GM21447 (cell line): ENCODE measurements around the gene TMEM254.
"Not testable (repeated sequence)": the region's sequence is repeated elsewhere in the genome, so short reads cannot be mapped to it uniquely, and the experiment has no call there.

Experiments used
- ATAC-seq: cut with Tn5 transposase; IDR thresholded peaks from one replicate; pipeline ENCODE4 v1.9.1; 2021; ENCODE audit not compliant: unreplicated experiment

TMEM254 gene

DNA sequence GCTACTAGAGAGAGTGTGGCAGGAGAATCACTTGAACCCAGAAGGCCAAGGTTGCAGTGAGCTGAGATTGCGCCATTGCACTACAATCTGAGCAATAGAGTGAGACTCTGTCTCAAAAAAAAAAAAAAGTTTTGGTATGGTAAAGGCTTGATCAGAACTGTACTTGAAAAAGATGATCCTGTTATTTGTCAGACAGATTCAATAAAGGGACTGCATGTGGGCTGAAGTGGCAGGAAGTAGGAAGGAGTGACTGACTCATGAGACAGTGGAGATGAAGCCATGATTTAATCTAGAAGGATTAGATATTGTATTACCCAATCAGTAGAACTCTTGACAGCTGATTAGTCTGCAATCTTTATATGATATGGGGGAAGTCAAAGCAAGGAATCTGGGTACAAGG lies 2.7 kb upstream of the TMEM254 start:
- no peak for ATAC-seq

DNA sequence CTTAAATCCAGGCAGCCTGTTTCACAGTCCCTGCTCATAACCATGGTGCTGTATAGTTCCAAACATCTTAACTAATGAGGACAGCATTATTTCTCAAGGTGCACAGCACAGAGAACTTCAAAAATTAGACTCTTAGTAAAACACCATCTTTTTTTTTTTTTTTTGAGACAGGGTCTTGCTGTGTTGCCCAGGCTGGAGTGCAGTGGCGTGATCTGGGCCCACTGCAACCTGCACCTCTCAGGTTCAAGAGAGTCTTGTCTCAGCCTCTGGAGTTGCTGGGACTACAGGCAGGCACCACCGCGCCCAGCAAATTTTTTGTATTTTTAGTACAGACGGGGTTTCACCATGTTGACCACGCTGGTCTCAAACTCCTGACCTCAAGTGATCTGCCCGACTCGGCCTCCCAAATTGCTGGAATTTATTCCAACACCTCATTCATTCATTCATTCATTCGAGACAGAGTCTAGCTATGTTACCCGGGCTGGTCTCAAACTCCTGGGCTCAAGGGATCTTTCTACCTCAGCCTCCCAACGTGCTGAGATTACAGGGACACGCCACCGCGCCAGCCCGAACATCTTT lies 507 bp upstream of the TMEM254 start:
- ATAC-seq = no peak

DNA sequence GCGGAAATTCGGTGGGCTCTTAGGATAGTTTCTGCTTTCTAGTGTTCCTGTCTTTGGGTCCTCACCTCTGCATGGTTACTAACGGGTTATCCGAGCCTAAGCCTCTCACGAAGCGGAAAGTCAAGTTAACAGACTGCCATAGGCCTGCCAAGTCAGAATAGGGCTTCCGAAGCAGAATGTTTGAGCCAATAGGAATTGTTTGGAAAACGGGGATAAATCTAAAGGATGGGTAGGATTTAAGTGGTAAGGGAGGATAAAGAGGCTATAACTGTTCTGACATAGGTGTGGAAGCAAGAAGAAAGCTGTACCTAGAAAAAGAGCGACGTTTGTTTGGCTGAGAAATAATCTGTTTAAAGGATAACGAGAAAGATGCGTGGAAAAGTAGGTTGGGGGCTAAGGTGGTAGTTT lies 851 bp downstream of the TMEM254 start:
- no peak for ATAC-seq

DNA sequence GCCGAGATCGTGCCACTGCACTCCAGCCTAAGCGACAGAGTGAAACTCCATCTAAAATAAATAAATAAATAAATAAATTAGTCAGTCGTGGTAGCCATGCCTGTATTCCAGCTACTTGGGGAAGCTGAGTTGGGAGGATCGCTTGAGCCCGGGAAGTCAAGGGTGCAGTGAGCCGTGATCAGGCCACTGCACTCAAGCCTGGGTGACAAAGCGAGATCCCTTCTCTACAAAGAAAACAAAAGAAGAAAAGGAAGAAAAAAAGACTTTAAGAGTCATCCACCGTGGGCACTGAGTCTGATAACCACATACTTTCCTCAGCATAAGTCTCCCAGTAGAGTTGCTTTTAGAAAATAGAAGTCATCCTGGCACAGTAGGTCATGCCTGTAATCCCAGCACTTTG lies 2.6 kb downstream of the TMEM254 start:
- no peak for ATAC-seq

DNA sequence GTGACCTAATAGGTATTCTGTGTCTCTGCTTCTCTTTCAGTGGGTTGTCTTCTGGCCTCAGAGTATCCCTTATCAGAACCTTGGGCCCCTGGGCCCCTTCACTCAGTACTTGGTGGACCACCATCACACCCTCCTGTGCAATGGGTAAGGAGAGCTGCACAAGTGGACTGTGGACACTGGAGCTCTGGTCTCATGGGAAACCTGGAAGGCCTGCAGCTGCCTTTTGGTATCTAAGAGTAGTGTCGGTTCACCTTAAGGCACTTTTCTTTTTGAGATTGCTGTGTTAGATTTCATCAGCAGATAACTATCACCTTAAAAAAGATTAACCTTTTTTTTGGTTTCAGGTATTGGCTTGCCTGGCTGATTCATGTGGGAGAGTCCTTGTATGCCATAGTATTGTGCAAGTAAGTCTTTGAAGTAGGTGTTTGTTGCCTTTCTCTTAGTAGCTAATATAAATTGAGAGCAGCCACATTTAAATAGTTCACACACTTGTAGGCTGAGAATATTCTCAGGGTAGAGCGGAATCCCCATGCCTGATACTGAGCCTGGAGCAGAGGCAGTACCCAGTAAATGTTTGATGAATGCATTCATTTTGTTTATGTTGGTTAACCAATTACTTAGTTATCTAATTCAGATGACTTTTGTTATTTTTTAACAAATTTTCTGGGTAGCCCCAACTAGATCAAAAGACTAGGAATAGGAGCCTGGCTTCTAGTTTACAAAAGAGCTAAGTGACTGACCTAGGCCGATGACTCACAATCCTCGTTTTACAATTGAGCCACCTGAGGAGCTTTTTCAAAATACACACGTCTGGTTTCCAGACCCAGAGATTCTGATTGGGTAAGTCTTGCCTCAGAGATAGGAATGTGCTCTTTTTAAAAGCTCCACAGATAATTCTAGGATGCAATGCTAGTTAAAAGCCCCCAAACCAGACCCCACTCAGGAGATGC lies 3.6 kb downstream of the TMEM254 start:
- ATAC-seq = no peak

DNA sequence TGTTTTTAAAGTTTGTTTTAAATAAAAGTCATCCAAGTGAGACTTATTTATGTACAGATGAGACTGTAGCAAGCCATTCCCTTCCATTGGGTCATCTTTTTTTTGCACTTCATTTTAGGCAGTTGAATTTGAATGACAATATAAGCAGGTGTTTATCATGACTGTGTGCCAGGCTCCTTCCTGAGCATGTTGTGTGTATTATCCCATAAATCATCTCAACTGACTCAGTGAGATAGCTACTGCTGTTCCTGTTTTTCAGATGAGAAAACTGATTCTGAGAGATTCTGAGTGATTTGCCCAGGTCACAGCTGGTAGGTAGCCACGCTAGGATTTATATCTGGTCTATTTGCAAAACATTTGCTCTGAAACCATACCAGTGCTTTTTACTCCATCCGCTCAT lies 11.7 kb downstream of the TMEM254 start:
- ATAC-seq = no peak

DNA sequence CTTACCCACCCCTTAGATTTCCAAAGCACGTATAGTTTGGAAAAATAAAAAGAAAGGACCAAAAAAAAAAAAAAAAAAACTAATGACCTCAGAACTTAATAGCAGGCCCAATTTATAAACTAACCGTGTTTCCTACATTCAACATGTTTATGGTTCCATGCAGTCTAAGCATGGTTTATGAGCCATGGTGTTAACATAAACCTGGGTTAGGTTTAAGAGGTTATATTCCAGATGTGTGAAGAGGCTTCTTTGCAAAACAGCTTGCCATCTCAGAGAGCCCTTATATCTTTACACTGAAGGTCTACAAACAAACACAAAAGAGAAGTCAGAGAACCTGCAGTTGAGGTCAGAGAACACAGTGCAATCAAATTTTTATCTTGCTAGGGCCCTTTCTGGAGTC lies 15.8 kb downstream of the TMEM254 start:
- no peak for ATAC-seq

DNA sequence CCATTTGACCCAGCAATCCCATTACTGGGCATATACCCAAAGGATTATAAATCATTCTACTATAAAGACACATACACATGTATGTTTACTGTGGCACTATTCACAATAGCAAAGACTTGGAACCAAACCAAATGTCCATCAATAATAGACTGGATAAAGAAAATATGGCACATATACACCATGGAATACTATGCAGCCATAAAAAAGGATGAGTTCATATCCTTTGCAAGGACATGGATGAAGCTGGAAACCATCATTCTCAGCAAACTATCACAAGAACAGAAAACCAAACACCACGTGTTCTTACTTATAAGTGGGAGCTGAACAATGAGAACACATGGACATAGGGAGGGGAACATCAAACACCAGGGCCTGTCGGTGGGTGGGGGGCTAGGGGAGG lies 19.8 kb downstream of the TMEM254 start:
- ATAC-seq = not testable (repeated sequence)

DNA sequence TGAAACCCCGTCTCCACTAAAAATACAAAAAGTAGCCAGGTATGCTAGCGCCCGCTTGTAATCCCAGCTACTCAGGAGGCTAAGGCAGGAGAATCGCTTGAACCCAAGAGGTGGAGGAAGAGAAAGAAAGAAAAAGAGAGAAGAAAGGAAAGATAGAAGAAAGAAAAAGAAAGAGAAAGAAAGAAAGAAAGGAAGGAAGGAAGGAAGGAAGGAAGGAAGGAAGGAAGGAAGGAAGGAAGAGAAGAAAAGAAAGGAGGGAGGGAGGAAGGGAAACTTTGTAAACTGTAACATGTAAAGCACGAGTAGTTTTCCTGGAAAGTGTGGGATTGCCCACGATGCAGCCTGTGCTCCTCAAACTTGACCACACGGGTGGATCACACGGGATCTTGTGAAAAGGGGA lies 20.8 kb downstream of the TMEM254 start:
- not testable (repeated sequence) for ATAC-seq

DNA sequence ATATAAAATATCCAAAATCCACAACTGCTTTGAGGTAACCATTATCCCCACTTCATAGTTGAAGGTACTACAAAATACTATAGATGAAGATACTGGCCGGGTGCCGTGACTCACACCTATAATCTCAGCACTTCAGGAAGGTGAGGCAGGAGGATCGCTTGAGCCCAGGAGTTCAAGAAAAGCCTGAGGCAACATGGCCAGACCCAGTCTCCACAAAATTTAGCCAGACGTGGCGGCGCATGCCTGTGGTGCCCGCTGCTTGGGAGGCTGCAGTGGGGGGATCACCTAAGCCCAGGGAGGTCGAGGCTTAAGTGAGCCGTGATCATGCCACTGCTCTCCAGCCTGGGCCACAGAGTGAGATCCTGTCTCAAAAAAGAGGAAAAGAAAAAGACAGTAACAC lies 21.7 kb downstream of the TMEM254 start:
- ATAC-seq = no peak

DNA sequence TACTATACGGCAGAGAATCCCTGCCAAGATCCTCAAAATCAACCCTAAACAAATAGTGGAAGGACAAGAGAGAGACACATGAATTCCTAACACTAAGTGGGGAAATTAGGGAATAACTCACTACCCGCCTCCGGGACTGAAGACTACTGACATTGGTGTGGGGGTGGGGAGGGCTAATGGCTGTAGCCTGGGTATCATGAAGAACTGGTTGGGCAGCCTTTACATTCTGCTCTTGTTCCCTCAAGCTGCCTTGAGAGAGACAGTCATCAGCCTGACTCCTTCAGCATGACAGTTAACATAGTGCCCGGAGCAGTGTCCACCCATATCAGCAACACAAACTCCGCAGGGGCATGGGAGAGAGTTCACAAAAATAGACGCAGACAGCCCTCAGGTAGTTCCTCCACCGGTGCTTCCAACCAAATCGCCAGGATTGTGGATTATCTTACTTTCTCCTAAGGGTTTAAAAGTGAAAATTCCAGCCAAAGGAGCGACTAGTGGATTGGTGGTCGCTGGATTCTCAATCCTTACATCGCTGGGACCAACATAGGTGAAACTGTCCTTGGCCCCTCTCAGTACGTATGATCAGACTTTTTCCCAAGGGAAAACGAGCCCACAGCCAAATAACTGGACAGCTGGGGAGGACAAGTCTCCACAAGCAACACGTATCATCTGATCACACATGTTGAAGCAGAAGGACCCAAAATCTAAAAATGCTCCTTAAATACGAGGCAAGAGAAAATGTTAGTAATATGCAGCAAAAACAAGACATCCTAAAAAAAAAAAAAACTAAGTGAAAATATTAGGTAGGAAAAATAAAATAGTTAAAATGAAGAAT lies 22.6 kb downstream of the TMEM254 start:
- ATAC-seq = no peak

DNA sequence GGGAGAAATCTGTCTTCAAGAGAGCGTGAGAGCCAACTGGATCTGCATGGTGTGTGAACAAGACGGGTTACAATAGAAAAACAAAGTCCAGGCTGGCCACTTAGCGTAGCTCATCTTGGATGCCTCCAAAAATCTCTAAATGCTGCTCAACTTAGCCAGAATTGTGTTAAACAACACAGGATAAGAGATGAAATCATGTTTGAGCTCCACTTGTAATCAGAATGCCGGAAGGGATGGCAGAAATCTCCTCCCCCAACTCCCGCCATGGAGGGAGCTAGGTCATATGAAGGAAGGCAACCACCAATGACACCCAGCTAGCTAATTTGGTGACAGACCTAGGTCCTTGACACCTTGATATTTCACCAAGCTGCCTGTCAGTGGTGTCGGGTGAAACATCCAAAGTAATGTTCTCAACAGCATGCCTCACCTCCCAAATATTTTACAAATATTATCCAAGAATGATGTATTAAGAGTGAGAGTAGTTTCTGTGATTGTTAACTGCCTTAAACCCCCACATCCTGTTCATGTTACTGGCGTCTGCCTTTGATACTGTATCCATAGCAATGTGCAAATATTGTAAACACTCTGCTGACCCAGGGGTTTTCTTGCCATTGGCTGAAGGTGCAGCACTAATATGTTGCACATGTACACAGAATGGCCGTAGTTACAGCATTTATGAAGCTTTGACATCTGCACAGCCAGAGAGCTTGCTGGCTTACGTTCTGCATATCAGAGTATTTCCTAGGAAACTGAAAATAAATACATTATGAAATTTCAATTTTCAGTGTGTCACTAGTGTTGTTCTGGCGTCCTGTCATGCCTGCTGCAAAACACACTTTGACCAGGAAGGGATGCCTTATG lies 25.8 kb downstream of the TMEM254 start:
- ATAC-seq = no peak

DNA sequence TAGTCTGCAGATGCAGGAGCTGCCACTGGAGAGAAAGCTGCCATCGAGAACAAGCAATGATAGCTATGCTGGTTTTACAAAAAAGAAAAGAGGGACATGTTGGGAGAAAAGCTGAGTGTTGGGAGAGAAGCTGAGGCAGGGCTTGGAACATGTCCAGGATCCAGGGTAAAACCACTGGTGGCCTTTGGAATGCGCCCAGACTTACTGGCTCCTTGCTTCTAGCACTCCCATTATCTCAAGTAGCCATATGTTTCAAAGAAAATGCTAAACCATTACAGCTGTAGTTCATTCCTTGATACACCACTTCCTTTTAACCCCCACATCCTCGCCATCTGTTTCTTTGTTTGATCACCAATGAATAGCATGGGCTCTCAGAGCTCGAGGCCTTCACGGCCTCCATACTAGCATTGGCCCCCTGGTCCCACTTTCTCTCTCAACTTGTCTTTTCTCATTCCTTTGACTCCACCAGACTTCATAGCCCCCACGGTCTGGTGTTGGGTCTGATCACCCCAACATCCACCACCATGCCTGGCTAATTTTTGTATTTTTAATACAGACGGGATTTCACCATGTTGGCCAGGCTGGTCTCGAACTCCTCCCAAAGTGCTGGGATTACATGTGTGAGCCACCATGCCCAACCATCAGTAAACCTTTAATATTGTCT lies 30.2 kb downstream of the TMEM254 start:
- ATAC-seq = no peak

DNA sequence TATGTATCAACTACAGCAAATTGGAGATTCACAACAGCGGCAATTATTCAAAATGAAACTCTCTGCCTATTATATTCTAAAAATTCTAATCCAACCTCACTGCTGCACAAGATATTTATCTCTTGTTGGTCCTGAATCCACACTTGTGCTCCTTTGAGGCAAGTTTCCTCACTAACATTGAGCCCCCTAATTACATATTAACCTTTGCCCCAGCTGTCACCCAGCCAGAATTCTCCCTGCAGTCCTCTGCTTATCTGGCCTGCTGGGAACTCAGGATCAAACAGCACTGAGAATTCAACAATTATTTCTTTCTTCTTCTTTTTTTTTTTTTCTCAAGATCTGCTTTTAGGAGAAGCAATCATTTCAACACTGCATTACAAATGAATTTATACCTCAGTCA lies 32.5 kb downstream of the TMEM254 start:
- ATAC-seq = no peak

DNA sequence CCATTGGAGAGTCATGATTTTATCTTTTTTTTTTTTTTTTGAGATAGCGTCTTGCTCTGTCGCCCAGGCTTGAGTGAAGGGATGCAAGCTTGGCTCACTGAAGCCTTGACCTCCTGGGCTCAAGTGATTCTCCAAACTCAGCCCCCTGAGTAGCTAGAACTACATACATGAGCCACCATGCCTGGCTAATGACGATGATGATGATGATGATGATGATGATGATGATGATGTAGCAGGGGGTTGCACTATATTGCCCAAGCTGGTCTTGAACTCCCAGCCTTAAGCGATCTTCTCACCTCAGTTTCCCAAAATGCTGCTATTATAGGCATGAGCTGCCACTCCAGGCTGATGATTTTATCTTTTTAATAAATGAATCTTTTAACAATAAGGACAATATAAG lies 40.2 kb downstream of the TMEM254 start:
- ATAC-seq = no peak

DNA sequence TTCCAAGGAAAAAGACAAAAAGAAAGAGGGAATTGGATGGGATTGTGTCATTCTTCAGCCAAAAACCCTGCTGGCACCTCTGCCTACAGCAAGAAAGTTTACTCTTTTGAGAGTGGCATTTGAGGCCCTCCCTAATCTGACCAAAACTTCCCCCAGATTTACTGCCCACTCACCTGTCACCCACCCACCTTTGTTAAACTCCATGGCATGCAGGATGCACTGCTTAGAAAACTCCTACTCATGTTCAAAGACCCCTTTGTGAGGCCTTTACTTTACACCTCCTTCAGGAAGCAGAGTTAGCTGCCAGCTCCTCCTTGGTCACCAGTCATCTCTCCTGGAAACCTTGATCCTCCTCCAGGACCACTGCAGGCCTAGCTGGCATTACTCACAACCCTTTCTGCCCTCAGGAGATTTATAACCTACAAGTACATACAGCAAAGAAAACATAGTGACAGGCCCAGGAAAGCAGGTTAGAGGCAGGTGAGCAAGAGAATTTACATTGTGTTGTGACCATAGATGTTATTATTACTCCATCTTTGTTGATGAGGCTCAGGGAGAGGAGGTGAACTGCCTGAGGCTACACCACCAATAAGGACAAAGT lies 43.7 kb downstream of the TMEM254 start:
- no peak for ATAC-seq

DNA sequence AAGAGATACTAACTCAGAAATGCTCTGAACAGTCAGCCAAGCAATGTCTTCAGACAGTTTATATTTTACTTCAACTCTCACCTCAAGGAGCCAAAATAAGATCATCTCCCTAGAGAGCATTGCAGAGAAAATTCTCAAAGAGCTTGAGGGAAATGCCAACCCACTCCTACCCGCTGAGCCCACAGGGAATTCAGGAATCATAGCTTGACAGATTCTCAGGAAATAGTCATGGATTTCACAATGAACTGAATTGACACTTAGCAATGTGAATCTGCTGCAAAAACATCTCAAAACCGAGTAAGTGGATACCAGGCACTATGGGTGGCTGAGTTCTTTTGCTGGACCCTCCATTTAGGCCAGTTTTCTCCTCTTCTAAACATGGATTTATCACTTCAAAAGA lies 44.3 kb downstream of the TMEM254 start:
- ATAC-seq = no peak

DNA sequence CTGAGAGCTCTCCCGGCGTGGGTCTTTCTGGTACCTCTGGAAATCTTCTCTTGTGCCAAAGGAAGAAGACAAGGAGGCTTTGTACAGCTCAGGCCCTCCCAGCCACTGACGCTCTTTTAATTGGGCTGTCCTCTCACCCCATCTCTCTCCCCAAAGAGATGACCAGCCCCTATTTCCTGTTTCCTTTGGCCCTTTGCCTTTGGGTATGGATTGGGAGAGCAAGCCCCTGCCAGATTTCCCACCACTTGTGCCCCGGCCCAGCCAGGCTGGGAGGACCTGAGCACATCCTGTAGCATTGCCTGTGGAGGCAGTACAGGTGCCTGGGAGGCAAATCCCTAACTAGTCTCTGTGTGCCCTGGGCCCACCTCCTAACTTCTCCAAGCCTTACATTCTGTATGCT lies 48.4 kb downstream of the TMEM254 start:
- ATAC-seq = no peak

DNA sequence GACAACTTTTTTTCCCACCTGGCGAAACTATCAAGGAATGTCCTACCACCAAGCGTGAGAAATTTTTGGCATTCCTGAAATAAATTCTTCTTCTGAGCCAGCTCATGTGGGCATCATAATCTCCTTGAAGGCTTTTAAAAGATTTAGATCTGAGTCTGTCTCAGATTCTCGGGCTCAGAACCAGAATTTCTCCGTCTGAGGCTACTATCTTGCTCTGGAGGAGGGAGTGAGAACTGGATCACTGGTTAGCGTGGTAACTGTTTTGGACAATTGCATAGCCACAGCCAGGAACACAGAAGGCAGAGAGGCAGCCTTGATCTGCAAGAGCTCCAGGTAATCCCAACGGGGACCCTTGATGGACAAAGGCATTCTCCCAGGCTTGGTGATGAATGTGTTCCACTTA lies 53.0 kb downstream of the TMEM254 start:
- no peak for ATAC-seq
